Gastrocnemius medialis (tissue), 4 donors: Measurements from ENCODE around the gene ZNF207. TPM values are rescaled to one million over a fixed set of nuclear protein-coding genes. Genes with fewer than 3 reads are reported as not detected.

ENCODE experiments used
- ATAC-seq, 2 donors: fragments of 150-250 bp; one replicate each; pipeline ENCODE4 v1.9.1; 2016
- DNase-seq, 2 donors: peaks; one replicate each; pipeline ENCODE4 v3.0.0-alpha.2; 2019
- H3K27ac ChIP-seq, 4 donors: fragments of 200-600 bp; sonication (generic); 1 replicate in 1 of 4; 2 replicates in 3 of 4; pipeline ENCODE4 v1.5.1; 2016 to 2018; ENCODE audit warnings: mild to moderate bottlenecking in 2 of 4, moderate library complexity in 1 of 4
- H3K27me3 ChIP-seq, 3 donors: fragments of 200-600 bp; sonication (generic) in 2 of 3; 1 replicate in 1 of 3; 2 replicates in 2 of 3; pipeline versions ENCODE4 v1.5.1 to v1.6.0; 2016 to 2019; ENCODE audit warnings: mild to moderate bottlenecking in 1 of 3, moderate library complexity in 1 of 3
- H3K36me3 ChIP-seq, 2 donors: fragments of 200-600 bp; sonication (generic) in 1 of 2; one replicate each; pipeline ENCODE4 v1.5.1; 2017 to 2018
- H3K4me1 ChIP-seq, 2 donors: fragments of 200-600 bp; sonication (generic) in 1 of 2; one replicate each; pipeline ENCODE4 v1.5.1; 2016 to 2017; ENCODE audit warnings: mild to moderate bottlenecking in 2 of 2
- H3K4me3 ChIP-seq, 4 donors: fragments of 200-600 bp; sonication (generic) in 3 of 4; 1 replicate in 1 of 4; 2 replicates in 3 of 4; pipeline ENCODE4 v1.5.1; 2016 to 2019; ENCODE audit warnings: mild to moderate bottlenecking in 2 of 4
- H3K9me3 ChIP-seq, 3 donors: fragments of 200-600 bp; sonication (generic) in 2 of 3; 1 replicate in 1 of 3; 2 replicates in 2 of 3; pipeline ENCODE4 v1.5.1; 2016 to 2019
- CTCF ChIP-seq, 5 experiments: fragments of 450-650 bp in 3 of 5; fragments of 200-600 bp in 2 of 5; sonication (generic) in 2 of 5; IDR thresholded peaks in 4 of 5; conservative IDR thresholded peaks in 1 of 5; 1 replicate in 4 of 5; 2 replicates in 1 of 5; pipeline ENCODE4 v1.5.1; 2016 to 2019; ENCODE audit warnings: antibody characterized with exemption in 5 of 5, mild to moderate bottlenecking in 3 of 5, moderate library complexity in 3 of 5
- POLR2A ChIP-seq, 2 donors: fragments of 450-650 bp; IDR thresholded peaks; one replicate each; pipeline ENCODE4 v1.6.1; 2017; ENCODE audit warnings: antibody characterized with exemption in 2 of 2, mild to moderate bottlenecking in 2 of 2, moderate library complexity in 2 of 2
- in situ Hi-C, 4 donors: fragments of 200-750 bp; cut with MboI; loops; one replicate each; pipeline versions ENCODE4 v1.15.0 to v1.8.0; 2017; ENCODE audit warnings: low sequenced_read_pairs in 4 of 4
- intact Hi-C: fragments of 100-400 bp; cut with DNase I; formaldehyde crosslinking; loops from one replicate; pipeline ENCODE4 v1.15.1; 2023; ENCODE audit warnings: low total_unique reads
- total RNA-seq, 4 donors: library from RNA; depleted of rRNA; stranded (reverse); fragments of >200 nt; gene quantifications; one replicate each; pipeline versions ENCODE4 v1.1.0 to v1.2.3, GENCODE V29; 2016

The ZNF207 gene
- total RNA-seq, 4 donors from 2014 or later: 51.4 to 126 (median 82.4) TPM

- intact Hi-C loops: loop anchor here (5.0 kb wide), 1 partner anchor 105 kb away; no protein-coding TSS in a partner anchor
- peaks cover 0 to 18% of the 10 kb centered on the region in 2 donors for H3K4me1 ChIP-seq
- peaks cover 0 to 21% of the 10 kb centered on the region in 2 donors for H3K36me3 ChIP-seq
- in situ Hi-C loops: loop anchor here in 1 of 4 donors (25.0 kb wide), 1 partner anchor 330 kb away; the partner anchor contains the start of gene LRRC37B
- peak in 1 of 2 donors; percentile 20 for TF ChIP-seq POLR2A (IDR thresholded peaks at IDR 0.05)
- no peak for TF ChIP-seq CTCF (IDR thresholded peaks at IDR 0.05 in 4 of 5, conservative IDR thresholded peaks at IDR 0.05 in 1 of 5)
- ATAC-seq (peak; percentile 93), DNase-seq (peak; percentile 47 to 75)
- peak within 1 kb of the TSS; percentile 76 to 81 (median 80) for H3K27ac ChIP-seq
- no peaks in the 10 kb centered on the region for H3K27me3 ChIP-seq
- peak within 1 kb of the TSS; percentile 63 to 79 (median 70) for H3K4me3 ChIP-seq
- no peaks in the 10 kb centered on the region for H3K9me3 ChIP-seq
These were observed 7.9 kb upstream of the ZNF207 start, which contains the start of gene C17orf75 for GRCh38 chr17:32341857-32342602. Gene C17orf75, minus strand, starts transcription at chr17:32342173. Its CDS starts 34 bp downstream, at chr17:32342139.

- Histone ChIP-seq H3K36me3 (peaks cover 0 to 13% of the 10 kb centered on the region in 2 donors), H3K27ac (peak overlapping the region; percentile 76 to 81 (median 80)), H3K4me1 (peaks cover 0 to 18% of the 10 kb centered on the region in 2 donors), H3K4me3 (peak overlapping the region; percentile 63 to 79 (median 70)), H3K27me3 (no peaks in the 10 kb centered on the region), H3K9me3 (no peaks in the 10 kb centered on the region)
- in situ Hi-C loops (loop anchor here in 1 of 4 donors (25.0 kb wide), 1 partner anchor 330 kb away; the partner anchor contains the start of gene LRRC37B), intact Hi-C loops (loop anchor here (5.0 kb wide), 1 partner anchor 105 kb away; no protein-coding TSS in a partner anchor)
- ATAC-seq (no peak), DNase-seq (no peak)
- TF ChIP-seq POLR2A (IDR thresholded peaks at IDR 0.05): no peak
- no peak for TF ChIP-seq CTCF (IDR thresholded peaks at IDR 0.05 in 4 of 5, conservative IDR thresholded peaks at IDR 0.05 in 1 of 5)
These were observed 7.2 kb upstream of the ZNF207 start for GRCh38 chr17:32342603-32343325.

- H3K27me3 ChIP-seq: no peaks in the 10 kb centered on the region
These were observed 3.9 kb upstream of the ZNF207 start for GRCh38 chr17:32345951-32346600.

More at GRCh38 chr17:32345951-32346600, 3.9 kb upstream of the ZNF207 start:
- ATAC-seq (no peak), DNase-seq (no peak)
- H3K9me3 ChIP-seq: no peaks in the 10 kb centered on the region
- TF ChIP-seq POLR2A (IDR thresholded peaks at IDR 0.05): no peak
- TF ChIP-seq CTCF (IDR thresholded peaks at IDR 0.05 in 4 of 5, conservative IDR thresholded peaks at IDR 0.05 in 1 of 5): no peak
- H3K4me1 ChIP-seq: peaks cover 2 to 23% of the 10 kb centered on the region in 2 donors
- no peaks in the 10 kb centered on the region for H3K36me3 ChIP-seq
- H3K4me3 ChIP-seq: no peak overlapping the region
- in situ Hi-C loops (loop anchor here in 1 of 4 donors (25.0 kb wide), 1 partner anchor 334 kb away; the partner anchor contains the start of gene LRRC37B), intact Hi-C loops (no loop called here)
- no peak overlapping the region for H3K27ac ChIP-seq
